Measurements from ENCODE around the gene OR10AD1.
"Not testable (repeated sequence)": the region's sequence is repeated elsewhere in the genome, so short reads cannot be mapped to it uniquely, and the experiment has no call there.

OR10AD1 gene, protein sequence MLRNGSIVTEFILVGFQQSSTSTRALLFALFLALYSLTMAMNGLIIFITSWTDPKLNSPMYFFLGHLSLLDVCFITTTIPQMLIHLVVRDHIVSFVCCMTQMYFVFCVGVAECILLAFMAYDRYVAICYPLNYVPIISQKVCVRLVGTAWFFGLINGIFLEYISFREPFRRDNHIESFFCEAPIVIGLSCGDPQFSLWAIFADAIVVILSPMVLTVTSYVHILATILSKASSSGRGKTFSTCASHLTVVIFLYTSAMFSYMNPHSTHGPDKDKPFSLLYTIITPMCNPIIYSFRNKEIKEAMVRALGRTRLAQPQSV

DNA sequence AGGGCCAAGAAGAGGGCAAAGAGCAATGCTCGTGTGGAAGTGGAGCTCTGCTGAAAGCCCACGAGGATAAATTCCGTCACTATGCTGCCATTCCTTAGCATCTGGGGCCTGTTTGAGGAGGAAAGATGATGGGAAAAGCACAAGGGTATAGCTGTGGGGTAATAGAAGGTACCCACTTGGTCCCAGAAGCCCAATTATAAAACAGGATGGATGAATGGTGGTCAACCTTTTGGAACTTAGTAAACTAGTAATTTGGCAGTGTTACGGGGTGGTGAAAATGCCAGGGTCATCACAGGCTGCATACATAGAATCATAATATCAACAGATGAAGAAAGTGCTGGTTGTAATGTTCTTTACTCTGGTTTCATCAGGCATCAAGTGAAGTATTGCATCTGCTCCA is at the start of gene OR10AD1:
Gene OR10AD1 (minus strand): TSS at position 101 of the 400 bp plus-strand sequence. CDS start 0 bp downstream, at position 101.
- DNase-seq (ENCODE audit: low read depth in 2 of 2): no peak

DNA sequence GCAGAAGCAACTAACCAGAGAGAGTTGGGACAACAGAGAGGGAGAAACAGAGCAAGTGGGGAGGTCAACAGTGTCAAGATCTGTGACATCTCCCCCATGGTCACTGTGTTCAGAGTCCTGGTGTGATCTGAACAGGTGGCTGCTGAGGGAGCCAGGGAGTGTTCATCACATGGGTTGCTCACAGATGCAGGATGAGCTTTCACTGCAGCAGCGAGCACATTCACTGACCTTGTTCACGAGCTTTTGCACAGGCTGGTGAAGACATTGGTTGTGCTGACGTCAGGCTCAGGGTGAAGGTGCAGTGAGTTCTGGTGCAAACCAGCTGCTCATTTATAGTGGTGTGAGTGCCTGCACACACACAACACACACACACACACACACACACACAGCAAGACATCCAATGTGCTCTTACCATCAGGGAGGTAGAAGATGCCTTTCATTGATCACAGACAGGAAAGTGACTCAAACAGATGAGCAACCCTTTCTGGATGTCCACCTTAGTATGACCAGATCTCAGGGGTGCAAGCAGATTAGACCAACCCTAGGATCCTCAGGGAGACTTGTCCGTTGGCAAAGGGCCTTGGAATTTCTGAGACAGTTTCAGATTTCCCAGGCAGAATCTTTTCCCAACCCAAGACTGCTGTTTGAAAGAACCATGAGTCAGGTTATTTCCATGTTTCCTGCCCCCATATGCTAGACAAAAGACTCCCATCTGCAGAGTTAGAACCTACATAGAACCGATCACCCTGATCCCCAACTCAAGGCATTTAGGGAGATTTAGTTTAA is 44.3 kb upstream of the OR10AD1 start:
- no peak for DNase-seq (ENCODE audit: low read depth in 2 of 2)

DNA sequence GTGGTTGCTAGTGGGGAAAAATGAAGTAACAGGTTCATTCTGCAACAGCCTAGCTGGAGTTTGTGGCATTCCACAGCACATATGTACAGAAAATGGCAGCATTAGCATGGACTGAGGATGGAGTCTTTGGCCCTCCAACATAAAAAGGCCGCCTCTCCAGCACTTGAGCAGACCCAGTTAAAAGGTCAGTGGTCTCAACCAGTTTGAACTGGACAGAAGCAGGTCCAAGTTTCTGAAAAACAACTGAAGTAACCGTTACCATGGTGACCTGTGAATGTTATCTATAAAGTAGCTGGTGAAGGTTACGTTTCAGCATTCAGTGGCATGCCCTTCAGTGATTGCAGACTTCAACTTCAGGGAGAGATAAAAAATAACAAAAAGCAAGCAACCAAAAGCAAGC is 34.1 kb upstream of the OR10AD1 start:
- DNase-seq (ENCODE audit: low read depth in 2 of 2): no peak

DNA sequence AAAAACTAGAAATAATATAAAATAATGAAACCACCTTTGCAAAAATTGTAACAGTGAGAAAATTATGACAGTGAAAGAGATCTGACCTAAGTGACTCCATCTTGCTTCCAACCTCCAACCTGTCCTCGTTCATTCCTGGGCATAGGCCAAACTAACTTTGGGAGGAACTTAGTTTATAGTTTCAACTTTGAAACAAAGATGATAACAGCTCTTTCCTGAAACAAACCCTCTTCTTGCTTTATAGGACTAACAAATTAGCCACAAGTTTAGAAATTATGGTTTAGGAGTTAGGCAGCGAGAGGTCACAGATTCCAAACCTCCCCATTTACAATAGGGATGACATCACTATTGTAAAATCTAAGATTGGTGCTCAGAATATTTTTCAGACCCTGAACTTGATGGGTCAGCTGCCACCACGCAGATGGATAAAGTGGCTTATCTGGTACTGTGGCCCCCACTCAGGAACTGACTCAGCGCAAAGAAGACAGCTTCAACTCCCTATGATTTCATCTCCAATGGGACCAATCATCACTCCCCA is 32.8 kb upstream of the OR10AD1 start:
- DNase-seq (ENCODE audit: low read depth in 2 of 2): no peak

DNA sequence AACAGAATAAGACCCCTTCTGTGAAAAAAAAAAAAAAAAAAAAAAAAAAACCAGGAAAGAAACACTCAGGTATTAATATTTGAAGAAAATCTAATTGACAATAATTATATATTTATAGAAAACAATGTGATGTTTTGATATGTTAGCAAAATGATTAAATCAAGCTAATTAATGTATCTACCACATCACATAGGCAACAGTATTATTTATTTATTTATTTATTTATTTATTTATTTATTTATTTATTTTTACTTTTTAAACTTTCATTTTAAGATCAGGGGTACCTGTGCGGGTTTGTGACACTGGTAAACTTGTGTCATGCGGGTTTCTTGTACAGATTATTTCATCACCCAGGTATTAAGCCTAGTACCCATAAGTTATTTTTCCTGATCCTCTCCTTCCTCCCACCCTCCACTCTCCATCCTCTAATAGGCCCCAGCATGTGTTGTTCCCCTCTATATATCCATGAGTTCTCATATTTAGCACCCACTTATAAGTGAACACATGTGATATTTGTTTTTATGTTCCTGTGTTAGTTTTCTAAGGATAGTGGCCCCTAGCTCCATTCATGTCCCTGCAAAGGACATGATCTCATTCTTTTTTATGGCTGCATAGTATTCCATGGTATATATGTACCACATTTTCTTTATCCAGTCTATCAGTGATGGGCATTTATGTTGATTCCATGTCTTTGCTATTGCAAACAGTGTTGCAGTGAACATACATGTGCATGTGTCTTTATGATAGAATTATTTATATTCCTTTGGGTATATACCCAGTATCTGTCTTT is 28.3 kb upstream of the OR10AD1 start:
- not testable (repeated sequence) for DNase-seq (ENCODE audit: low read depth in 2 of 2)

DNA sequence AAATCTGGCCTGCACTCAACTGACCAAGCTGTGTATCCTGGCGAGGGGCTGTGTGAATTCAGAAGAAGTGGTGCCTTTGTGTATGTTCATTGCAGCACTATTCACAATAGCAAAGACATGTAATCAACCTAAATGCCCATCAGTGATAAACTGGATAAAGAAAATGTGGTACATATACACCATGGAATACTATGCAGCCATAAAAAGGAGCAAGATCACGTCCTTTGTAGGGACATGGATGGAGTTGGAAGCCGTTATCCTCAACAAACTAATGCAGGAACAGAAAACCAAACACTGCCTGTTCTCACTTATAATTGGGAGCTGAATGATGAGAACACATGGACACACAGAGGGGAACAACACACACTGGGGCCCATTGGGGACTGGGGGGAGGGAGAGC is 21.4 kb upstream of the OR10AD1 start:
- DNase-seq (ENCODE audit: low read depth in 2 of 2): not testable (repeated sequence)

DNA sequence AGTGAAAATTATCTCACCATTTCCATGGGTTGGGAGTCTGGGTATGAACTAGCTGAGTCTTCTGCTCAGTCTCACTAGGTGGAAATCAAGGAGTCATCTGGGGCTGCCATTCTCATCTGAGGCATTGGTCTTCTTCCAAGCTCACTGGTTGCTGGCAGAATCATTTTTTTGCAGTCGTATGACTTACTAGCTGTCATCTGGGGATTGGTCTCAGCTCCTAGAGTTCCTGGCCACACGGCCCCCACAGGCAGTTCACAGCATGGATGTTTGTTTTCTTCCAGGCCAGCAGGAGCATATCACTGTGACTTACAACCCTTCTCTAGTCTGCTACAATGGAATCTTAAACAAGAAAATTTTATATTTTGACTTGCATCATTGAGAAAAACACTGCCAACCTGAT is 18.6 kb upstream of the OR10AD1 start:
- no peak for DNase-seq (ENCODE audit: low read depth in 2 of 2)

DNA sequence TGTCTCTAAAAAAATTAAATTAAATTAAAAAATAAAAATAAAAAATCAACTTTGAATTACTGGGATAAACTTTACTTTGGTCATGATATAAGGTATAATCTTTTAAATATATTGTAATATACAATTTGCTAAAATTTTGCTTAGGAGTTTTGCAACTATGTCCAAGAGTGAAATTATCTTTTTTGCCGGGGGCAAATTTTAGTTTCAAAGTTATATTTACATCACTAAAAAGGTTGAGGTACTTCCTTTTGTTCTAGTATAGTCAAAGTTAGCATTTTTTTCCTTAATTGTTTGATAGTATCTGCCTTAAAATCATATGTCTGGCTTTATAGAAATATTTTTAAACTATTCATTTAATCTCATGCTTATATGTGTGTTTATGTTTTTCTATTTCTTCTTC is 17.6 kb upstream of the OR10AD1 start:
- DNase-seq (ENCODE audit: low read depth in 2 of 2): no peak

DNA sequence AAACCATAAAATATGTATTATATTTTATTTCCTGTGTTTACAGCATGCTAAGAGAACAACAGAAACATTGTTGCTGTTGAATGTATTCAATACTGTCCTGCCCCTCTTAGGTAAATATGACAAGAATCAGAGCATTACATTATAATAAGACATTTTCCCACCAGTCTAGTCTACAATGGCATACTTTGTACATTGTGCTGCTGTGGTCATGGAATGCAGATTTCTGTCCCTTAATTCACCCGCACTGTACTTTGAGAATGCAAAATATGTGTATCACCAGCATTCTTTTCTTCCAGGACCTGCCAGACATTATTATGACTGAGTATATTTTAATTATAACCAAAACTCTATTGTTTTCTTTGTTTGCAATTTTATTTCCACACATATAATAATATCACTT is 16.5 kb upstream of the OR10AD1 start:
- DNase-seq (ENCODE audit: low read depth in 2 of 2): no peak

DNA sequence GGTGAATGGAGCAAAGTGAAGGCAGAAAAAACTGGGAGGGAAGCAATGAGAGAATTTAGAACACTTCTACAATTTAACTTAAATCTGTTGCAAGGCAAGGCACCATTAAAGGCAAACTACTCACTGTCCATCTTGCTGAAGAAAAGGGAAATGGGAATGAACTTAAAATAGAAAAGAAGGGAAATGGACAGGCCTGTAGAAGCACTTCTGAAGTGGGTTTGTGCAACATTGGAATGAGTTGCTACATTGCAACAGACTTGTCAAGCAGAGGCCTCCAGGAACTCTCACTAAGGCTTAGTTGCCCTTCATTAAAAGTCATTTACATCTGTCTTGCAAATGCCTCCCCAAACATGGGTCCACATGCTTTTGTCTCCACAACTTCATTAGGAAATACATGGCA is 13.7 kb upstream of the OR10AD1 start:
- DNase-seq (ENCODE audit: low read depth in 2 of 2): no peak

DNA sequence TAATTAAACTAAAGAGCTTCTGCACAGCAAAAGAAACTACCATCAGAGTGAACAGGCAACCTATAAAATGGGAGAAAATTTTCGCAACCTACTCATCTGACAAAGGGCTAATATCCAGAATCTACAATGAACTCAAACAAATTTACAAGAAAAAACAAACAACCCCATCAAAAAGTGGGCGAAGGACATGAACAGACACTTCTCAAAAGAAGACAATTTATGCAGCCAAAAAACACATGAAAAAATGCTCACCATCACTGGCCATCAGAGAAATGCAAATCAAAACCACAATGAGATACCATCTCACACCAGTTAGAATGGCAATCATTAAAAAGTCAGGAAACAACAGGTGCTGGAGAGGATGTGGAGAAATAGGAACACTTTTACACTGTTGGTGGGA is 6.4 kb upstream of the OR10AD1 start:
- DNase-seq (ENCODE audit: low read depth in 2 of 2): not testable (repeated sequence)

DNA sequence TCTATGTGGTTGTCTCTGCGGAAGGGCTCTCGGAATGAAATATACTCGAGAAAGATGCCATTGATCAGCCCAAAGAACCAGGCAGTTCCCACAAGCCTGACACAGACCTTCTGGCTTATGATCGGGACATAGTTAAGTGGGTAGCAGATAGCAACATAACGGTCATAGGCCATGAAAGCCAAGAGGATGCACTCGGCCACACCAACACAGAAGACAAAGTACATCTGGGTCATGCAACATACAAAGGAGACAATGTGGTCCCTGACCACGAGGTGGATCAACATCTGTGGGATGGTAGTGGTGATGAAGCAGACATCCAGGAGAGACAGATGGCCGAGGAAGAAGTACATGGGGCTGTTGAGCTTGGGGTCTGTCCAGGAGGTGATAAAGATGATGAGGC is 326 bp downstream of the OR10AD1 start:
- no peak for DNase-seq (ENCODE audit: low read depth in 2 of 2)

DNA sequence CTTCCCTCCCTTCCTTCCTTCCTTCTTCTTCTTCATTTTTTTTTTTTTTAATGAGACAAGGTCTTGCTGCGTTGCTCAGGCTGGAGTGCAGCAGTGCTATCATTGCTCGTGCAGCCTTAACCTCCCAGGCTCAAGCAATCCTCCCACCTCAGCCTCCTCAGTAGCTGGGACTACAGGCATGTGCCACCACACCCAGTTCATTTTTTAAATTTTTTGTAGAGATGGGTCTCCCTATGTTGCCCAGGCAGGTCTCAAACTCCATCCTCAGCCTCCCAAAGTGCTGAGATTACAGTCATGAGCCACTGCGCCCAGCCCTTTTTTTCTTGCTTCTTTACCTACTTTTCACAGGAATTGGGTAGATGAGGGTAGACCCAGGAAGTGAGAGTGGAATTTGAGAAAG is 1.6 kb downstream of the OR10AD1 start:
- no peak for DNase-seq (ENCODE audit: low read depth in 2 of 2)

DNA sequence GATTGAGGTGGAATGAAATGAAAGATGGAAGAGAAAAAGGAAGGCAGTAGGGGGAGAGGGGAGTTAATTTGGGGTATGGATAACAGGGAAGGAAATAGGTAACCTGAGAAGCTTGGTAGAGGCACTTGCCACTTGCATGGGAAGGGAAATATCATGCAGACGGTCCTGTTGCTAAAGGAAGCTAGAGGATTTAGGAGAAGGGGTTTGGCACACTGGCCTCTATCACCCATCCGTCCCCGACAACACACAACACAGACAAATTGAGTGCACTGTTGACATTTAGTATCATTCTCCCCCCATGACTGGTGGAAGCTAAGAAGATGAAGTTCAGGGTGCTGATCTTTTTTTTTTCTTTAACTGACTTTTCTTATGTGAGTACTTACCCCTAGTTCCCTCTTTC is 2.0 kb downstream of the OR10AD1 start:
- no peak for DNase-seq (ENCODE audit: low read depth in 2 of 2)

DNA sequence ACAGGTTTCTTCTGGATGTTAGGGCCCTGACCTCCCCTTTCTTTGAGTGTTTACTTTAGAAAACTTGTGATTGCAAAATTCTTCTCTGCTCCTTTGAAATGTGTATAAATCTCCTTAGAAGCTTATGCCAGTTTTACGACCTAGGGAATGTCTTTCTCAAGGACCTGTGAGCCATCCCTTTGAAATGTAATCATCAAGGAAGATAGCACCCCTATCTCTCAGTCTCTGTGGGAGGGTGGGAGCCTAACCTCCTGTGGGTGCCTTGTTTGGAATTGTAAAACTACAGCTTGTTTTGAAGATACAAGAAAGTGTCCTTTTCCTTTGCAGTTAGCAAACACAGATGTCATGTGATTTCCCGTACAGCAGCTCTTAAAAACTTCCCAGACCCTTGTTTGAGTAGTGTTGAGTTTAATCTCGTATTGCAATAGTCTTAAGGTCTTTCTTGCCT is 3.3 kb downstream of the OR10AD1 start:
- no peak for DNase-seq (ENCODE audit: low read depth in 2 of 2)

DNA sequence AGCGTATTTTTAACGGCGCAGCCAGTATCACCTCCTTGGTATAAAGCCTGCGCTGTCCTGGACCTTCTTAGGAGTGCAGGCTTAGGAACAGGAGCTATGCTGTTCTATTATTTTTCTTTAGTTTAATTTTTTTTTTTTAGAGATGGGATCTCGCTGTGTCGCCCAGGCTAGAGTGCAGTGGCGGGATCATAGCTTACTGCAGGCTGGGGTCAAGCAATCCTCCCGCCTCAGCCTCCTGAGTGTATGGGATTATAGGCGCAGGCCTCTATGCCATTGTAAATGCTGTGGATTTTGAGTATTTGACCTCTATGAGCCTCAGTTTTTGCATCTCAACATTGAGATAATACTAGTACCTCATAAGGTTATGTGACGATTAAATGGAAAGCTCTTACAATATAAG is 4.1 kb downstream of the OR10AD1 start:
- no peak for DNase-seq (ENCODE audit: low read depth in 2 of 2)

DNA sequence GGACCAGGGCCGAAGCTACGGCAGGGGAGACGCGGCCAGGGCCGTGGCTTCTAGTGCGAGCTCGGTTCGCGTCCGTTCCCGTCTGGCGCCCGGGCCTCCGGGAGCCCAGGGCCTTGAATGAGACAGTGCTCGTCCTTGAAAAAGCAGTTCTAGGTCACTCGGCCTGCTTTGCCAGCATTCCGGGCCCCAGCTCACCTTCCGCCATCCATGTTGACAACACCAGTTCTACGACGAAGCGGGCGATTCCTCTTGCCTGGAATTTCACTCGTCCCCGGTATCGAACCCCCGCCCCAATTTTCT is 4.5 kb downstream of the OR10AD1 start:
- DNase-seq (ENCODE audit: low read depth in 2 of 2): no peak

DNA sequence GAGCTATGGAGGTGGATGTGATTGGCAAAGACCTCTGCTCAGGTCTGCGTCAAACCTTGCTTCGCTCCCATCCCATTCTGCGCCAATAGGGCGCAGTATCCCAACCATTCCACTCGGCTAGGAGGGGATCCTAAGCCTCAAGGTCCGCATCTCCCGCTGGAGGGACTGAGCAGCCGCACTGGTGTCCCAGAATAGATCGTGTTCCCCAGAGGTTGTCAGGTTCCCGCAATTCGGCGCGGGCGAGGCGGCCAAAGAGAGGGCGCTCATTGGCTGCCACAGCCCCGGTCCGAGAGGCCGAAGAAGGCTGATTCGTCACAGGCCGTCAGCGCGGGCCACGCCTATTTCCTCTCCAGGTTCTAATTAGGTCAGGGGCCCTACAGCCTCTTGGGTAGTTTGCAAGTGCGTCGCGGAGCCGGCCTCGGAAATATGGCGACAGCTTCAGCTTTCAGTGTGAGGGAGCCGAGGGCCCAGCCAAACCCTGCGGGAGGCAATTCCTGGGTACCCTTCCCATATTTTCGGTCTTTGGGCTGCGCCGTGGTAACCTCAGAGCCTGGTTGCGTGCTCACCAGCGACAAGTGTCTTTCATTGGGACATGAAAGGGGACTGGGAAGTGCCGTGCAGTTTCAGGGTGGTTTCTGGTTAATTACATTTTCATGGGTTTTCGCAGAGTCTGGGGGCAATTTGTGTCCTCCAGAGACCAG is 5.0 kb downstream of the OR10AD1 start:
- peak; percentile 83 to 86 for DNase-seq (ENCODE audit: low read depth in 2 of 2)

DNA sequence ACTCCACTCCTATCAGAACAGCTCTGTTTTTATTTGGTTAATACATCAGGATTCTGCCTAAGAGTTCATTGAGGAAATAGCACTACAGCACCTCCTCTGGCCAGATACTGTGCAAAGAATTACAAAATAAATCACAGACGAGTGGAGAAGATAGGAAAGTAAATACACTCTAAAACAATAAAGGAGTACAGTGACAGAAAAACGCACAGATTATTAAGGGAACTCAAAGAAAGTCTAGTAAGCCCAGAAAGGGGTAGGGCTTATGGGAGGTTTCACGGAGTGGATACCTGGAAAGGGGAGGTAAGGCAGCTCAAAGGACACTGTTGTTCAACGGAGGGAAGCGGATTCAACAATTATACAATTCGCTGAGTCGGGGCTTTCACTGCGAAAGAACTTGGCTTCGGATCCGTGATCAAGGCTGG is 5.5 kb downstream of the OR10AD1 start:
- no peak for DNase-seq (ENCODE audit: low read depth in 2 of 2)

DNA sequence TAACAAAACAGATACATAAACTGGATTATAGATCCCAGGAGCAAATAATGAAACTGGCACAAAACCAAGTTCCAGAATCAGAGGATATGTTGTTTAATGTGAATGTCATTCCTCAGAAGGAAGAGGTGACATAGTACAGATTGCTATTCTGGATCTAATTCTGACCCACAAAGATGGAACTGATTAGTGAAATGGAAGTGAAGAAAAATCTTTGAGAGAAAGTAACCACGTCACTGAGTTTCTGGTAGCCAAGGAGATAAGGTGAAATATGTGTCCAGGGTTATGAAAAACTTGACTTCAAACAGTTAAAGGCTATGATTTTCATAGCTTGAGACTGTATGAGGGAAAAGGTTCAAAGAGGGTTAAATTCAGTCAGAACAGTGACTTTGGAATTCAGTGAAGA is 8.3 kb downstream of the OR10AD1 start:
- no peak for DNase-seq (ENCODE audit: low read depth in 2 of 2)

DNA sequence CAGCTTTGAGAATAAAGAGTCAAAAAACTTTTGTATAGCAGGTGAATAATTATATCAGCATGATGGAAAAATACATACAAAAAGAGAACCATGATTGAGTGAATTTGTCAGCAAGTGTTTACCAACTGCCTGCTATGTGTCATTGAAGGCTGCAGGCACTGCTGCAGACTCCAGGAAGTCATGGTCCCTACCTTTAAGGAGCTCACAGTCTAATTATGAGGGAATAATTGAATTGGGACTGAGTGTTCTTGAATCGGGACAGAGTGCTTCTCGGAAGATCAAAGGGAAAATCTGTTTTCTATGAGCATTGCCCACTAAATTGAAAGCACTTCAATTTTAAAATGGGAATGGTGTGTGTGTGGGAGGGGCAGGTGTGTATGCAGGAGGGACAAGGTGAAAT is 9.5 kb downstream of the OR10AD1 start:
- no peak for DNase-seq (ENCODE audit: low read depth in 2 of 2)

DNA sequence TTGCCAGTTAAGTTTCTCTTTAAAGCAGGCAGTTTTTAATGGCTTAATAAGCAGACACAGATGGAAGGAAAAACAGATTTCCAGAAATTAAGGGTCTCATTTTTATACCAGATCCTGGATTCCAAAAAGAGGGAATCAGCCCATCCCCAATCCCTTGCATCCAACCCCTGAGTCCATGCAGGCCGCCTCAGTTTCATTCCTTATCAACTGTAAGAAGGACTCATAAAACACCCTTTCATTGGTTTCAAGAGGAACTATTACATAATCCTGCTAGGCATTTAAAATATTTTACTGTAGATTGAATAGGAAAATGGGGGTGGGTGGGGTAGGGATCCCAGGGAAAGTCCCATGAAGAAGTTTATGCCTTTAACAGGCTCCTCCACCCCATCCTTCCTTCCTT is 10.2 kb downstream of the OR10AD1 start:
- DNase-seq (ENCODE audit: low read depth in 2 of 2): no peak
